ENCODE results near the gene PRKCSH. TPM values are rescaled to one million over a fixed set of nuclear protein-coding genes. Genes with fewer than 3 reads are reported as not detected.
A peak's percentile ranks its signal among the peaks of the same experiment; 100 is the strongest.
"Not testable (repeated sequence)": the region's sequence is repeated elsewhere in the genome, so short reads cannot be mapped to it uniquely, and the experiment has no call there.

Gene PRKCSH, protein sequence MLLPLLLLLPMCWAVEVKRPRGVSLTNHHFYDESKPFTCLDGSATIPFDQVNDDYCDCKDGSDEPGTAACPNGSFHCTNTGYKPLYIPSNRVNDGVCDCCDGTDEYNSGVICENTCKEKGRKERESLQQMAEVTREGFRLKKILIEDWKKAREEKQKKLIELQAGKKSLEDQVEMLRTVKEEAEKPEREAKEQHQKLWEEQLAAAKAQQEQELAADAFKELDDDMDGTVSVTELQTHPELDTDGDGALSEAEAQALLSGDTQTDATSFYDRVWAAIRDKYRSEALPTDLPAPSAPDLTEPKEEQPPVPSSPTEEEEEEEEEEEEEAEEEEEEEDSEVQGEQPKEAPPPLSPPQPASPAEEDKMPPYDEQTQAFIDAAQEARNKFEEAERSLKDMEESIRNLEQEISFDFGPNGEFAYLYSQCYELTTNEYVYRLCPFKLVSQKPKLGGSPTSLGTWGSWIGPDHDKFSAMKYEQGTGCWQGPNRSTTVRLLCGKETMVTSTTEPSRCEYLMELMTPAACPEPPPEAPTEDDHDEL
- 190 TPM for total RNA-seq

DNA sequence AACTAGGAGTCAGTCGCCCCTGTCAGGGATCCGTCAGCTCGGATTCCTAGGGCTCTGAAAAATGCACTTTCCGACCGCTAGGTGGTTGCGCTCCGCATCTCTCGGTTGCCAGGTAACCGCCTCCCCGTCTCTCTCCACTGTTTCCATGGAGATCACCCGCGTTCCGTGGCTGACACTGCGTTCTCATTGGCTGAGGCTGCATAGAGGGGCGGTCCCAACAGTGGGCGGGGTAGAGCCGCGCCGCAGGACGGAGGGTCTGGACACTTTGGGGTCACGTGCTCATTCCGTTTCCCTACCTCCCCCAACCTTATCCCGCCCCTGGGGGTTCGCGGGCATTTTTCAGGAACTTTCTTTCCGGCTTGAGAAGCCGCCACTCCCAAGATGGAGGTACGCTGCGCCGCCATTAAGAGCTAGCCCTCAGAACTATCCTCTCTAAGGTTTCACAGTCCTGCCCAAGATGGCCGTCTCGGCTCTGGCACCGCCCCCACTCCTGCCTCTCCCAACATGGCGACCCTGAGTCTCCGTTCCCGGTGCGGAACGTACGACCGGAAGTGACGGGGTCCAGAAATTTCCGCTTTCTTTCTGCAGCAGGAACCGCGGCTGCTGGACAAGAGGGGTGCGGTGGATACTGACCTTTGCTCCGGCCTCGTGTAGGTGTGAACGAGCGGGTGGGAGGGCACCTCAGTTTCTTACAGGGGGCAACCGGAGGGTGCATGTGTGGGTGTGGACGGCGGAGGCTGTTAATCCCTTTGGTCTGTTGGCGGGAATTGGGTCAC is at the start of gene PRKCSH, which contains the start of gene ODAD3:
Gene PRKCSH (plus strand): TSS at position 579 of the 776 bp plus-strand sequence. CDS start 483 bp downstream, outside the sequence.
Gene ODAD3 (minus strand): TSS at position 65 of the 776 bp plus-strand sequence. CDS start 105 bp downstream, outside the sequence.
- intact Hi-C loops (cut with DNase I) = loop anchor here (10.0 kb wide), 1 partner anchor 60 kb away; the partner anchor contains the start of gene SWSAP1
- ATAC-seq = peak; percentile 98
- DNase-seq (ENCODE audit: low spot score) = peak; percentile 99

DNA sequence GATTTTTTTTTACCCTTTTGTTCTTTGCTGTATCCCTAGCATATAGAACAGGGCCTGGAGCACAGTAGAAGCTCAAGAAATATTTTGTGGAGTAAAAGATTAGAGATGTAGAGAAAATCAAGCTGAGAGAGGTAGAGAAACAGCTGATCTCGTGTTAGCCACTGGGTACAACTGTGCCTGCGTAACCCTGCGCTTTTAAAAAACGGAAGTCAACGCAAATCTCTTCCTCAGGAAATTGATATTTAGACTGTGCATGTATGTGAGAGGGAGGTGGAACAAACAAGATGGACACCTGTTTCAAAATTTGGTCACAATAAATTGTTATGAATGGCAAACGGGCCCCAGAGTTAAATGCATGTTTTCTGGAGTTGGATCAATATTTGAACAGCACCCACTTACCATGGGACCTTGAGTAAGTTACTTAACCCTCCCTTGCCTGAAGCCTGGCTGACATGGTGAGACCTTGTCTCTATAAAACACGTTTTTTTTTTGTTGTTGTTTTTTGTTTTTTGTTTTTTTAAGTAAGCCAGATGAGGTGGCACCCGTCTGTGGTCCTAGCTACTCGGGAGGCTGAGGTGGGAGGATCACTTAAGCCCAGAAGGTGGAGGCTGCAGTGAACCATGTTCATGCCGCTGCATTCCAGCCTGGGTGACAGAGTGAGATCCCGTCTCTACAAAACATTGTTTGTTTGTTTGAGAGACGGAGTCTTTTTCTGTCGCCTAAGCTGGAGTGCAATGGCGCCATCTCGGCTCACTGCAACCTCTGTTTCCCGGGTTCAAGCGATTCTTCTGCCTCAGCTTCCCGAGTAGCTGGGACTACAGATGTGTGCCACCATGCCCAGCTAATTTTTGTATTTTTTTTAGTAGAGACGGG is 48.0 kb upstream of the PRKCSH start:
- ATAC-seq = no peak
- intact Hi-C loops (cut with DNase I) = no loop called here
- no peak for DNase-seq (ENCODE audit: low spot score)

DNA sequence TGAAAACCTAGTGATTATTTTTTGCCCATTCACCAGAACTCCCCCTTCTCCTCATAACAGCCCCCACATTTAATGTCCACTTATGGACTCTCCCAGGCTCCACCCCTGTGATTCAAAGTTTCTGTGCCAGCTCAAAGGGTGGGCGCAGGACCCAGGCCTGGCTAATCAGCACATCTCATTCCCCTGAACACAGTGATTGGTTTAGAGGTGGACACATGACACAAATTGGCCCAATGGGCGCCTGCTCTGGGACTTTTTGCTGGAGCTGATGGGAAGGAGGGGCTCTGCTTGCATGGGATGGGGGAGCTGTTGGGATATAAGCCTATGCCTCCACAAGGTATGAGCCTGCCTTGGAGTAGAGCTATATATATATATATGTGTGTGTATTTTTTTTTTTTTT is 45.1 kb upstream of the PRKCSH start:
- intact Hi-C loops (cut with DNase I) = no loop called here
- no peak for DNase-seq (ENCODE audit: low spot score)
- ATAC-seq = no peak

DNA sequence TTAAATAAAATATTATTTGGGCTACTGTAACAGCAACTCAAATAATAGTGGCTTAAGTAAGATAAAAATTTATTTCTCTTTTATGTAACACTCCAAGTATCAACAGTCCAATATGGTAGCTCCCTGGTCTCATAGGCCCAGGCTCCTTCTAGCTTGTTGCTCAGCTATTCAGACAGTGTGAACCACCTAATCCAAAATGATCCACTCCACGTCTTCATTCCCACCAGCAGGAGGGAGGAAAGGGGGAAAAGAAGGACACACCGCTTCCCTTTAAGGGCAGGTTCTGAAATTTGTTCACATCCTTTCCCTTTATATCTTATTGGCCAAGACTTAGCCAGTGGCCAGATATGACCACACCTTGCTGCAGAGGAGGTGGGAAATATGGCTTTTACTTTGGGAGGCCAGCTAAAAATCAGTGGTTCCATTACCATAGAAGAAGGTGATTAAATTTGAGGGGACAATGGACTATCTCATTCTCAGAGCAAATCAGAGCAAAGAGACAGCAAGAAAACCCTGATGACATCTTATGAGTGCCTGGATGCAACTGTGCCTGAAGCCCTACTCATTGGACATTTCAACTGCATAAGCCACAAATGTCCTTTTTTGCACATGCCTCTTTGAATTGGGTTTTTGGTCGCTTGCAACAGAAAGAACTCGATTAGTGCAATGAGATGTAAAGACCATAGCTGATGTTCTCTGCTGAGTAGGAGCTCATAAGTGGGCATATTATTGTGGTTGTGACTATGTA is 44.3 kb upstream of the PRKCSH start:
- intact Hi-C loops (cut with DNase I) = no loop called here
- DNase-seq (ENCODE audit: low spot score) = no peak
- no peak for ATAC-seq

DNA sequence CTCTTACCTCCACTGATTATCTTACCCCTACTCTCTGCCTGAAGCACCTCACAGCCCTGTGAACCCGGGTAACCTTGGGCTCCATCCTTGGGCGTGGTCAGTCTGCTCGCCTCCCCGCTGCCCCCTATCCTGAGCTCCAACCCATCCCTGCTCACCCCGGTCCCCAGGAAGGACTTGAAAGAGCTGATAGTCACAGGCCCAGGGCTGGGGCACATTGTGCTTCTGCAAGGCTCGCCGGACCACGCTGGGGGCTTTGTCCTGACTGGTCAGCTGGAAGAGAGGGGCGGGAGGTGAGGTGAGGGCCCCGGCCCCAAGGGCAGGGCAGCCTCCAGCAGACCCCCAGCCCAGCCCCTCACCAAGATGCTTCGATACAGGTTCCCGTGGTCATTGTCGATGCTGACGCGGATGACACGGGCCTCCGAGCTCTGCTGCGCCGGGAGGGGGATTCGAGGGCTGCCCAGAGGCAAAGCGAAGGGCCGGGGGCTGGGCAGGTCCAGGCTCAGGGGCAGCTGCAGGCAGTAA is 38.3 kb upstream of the PRKCSH start:
- intact Hi-C loops (cut with DNase I) = no loop called here
- DNase-seq (ENCODE audit: low spot score) (no peak), ATAC-seq (no peak)

DNA sequence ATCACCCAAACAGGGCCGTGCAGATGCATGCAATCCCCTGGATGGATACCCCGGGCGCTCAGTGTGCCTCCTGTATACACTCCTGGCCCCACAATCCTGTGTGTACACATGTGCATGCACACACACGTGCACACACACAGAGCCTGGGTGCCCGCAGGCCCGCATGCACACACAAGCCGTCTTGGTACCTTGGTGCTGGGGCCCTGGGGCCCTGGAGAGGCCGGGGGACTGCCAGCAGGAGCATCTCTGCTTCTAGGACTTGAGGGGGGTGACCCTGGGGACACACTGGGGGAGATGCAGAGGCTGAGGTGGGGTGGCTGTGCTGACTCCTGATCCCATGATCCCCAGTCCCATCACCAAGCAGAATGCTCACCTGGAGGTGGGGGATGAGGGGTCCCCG is 35.8 kb upstream of the PRKCSH start:
- intact Hi-C loops (cut with DNase I) = no loop called here
- no peak for DNase-seq (ENCODE audit: low spot score)
- ATAC-seq = no peak

DNA sequence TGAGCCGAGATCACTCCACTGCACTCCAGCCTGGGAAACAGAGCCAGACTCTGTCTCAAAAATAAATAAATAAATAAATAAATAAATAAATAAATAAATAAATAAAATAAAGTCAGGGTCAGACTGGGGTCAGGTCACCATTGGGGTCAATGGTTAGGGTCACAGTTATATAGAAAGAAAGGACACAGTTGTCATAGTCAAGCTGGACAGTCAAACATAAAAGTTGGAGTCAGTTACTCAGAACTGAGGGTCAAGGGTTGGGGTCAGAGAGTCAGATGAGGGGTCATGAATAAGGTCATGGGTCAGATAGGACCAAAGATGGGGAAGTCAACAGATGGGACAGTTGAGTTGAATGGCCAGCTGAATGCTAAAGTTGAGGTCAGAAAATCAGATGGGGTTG is 34.6 kb upstream of the PRKCSH start:
- DNase-seq (ENCODE audit: low spot score) (no peak), ATAC-seq (no peak)
- intact Hi-C loops (cut with DNase I) = no loop called here

DNA sequence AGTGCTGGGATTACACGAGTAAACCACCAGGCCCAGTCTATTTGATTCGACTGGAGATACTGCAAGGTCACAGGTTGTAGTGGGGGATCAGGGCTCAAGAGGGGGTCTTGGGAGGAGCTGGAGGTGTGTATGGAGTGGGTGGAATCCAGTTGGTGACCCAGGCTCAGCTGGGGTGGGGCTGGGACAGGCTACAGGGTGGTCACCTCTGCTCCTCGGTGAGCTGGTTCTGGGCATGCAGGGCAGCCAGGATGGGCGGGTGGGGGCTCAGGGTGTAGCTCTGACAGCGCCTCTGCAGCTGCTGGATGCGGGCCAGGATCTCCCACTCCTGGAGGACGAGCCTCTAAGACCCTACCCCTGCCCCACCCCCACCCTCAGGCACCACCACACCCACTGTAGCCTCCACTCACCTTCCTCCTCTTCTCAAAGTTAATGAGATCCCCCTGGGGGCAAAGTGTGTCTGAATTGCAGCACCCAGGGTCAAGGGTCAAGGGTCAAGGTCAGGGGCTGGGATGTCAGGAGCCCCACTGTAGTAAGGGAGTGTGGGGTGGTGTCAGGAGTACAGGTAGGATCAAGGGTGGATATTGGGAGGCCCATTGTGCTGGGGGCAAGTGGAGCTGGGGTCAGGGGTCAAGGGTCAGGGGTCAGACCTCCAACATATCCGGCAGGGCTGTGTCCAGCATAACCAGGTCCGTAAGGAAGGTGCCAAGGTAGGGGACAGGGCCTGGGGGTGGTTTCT is 33.5 kb upstream of the PRKCSH start:
- DNase-seq (ENCODE audit: low spot score) (no peak), ATAC-seq (no peak)
- intact Hi-C loops (cut with DNase I) = no loop called here

DNA sequence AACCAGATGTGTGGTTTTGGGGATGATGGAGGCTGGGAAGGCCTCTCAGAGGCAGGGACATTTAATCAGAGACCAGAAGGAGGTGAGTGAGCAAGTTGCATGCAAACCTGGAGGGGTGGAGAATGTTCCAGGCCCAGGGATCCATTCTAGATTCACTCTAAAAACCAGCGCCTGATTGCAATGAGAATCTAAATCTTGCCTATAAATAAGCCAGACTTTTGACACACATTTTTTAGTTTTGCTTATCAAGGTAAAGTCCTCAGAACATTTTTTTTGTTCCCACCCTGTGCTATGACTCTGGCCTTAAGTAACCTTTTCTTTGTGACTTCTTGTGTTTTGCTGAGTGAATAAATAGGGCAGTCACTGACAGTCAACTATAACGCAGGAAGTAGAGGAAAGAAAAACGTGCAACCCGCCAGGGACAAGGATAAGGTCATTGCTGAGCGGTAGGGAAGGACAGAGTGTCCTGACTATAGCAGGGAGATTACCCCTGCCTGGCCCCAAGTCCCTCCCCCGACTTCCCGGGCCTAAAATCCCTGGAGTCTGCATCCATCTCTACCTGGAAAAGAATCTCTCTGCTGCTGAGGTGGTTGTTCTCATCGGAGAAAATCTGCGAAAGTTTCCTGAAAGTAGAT is 30.7 kb upstream of the PRKCSH start:
- intact Hi-C loops (cut with DNase I) = no loop called here
- DNase-seq (ENCODE audit: low spot score) = no peak
- no peak for ATAC-seq

DNA sequence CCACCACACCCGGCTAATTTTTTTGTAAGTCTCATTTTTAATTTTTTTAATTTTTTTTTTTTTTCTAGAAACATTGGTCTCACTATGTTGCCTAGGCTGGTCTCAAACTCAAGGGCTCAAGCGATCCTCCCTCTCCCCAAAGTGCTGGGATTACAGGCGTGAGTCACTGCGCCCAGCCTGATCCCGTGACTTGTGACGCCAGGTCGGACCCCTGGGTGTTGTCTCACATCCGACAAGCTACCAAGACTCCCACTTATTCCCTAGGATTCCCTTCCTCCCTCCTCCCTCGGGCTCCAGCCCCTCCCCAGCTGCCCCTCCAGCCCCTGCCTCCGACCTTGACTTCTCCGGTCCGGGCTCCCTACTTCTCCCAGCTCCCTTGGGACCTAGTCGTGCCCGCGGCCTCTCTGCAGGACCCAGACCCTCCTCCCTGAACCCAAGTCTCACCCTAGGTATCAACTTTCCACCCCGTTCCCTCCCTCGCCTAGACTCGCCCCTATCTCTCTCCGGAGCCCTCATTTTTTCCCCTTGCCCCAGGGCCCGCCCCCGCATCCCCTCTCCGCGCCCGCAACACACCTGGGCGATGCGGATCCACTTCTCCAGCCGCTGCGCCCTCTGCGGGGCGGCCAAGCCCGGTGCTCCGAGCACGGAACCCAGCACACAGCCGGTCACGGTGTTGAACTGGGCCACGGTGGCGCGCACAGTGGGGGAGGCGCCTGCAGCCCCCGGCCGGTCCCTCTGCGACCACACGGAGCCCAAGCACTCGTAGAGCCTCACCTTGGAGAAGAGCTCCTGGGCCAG is 29.4 kb upstream of the PRKCSH start:
- ATAC-seq (peak; percentile 41), DNase-seq (ENCODE audit: low spot score) (no peak)
- intact Hi-C loops (cut with DNase I) = no loop called here

DNA sequence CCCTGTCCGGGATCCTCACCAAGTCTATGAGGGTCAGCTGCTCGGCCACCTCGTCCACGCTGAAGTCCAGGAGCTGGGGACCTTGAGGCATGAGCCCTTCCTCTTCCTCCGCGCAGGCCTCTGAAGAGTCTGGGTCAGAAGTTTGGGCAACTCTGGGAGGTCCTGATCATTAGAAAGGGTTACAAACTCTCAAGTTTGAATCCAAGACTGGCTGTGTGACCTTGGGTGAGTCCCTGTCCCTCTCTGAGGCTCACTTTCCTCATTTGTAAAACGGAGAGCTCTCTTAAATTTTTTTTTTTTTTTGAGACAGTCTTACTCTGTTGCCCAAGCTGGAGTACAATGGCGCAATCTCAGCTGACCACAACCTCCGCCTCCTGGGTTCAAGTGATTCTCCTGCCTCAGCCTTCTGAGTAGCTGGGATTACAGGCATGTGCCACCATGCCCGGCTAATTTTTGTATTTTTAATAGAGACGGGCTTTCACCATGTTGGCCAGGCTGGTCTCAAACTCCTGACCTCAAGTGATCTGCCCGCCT is 28.7 kb upstream of the PRKCSH start:
- DNase-seq (ENCODE audit: low spot score); intact Hi-C loops (cut with DNase I); ATAC-seq: not testable (repeated sequence)

DNA sequence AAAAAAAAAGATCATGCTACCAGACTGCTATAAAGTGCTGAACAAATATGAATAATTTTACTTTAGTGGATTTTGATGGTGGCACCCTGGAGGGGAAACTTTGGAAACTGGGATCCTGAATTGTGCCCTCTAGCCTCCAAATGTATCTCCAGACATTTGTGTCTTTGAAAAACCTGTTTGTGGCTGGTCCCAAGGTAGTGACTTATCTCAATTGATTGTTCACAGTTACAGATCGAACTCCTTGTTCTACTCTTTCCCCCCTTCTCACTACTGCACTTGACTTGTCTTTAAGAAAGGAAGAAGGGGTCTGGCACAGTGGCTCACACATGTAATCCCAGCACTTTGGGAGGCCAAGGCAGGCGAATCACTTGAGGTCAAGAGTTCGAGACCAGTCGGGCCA is 26.8 kb upstream of the PRKCSH start:
- intact Hi-C loops (cut with DNase I) = no loop called here
- no peak for ATAC-seq
- no peak for DNase-seq (ENCODE audit: low spot score)

DNA sequence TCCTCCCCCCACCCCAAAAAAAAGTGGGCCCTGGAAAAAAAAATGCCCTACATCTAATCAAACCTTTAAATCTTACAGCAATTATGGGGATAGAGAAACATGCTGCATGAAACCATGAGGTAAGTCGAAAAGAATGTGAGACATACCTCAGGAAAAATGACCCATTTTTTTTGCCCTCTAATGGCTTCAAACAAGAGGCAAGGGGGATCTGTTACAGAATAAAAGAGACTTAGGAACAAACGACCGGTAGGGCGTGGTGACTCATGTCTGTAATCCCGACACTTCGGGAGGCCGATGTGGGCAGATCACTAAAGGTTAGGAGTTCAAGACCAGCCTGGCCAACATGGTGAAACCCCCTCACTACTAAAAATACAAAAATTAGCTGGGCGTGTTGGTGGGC is 24.8 kb upstream of the PRKCSH start:
- intact Hi-C loops (cut with DNase I) = no loop called here
- no peak for ATAC-seq
- DNase-seq (ENCODE audit: low spot score) = no peak

DNA sequence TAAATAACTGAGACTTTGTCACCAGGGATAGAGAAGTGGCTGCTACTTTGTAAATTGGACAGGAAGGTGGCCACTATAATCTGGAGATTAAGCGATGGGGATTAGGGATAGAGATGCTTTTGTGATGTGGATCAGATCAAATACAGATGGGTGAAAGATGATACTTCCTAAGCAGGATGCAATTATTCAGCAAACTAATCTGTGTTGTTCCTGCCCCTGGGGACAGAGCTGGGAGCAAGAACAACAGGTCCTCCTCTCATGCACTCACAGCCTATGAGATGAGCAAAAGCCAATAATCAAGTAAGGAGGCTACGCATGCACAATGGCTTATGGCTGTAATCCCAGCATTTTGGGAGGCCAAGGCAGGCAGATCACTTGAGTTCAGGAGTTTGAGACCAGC is 20.9 kb upstream of the PRKCSH start:
- ATAC-seq (no peak), DNase-seq (ENCODE audit: low spot score) (no peak)
- intact Hi-C loops (cut with DNase I) = no loop called here

DNA sequence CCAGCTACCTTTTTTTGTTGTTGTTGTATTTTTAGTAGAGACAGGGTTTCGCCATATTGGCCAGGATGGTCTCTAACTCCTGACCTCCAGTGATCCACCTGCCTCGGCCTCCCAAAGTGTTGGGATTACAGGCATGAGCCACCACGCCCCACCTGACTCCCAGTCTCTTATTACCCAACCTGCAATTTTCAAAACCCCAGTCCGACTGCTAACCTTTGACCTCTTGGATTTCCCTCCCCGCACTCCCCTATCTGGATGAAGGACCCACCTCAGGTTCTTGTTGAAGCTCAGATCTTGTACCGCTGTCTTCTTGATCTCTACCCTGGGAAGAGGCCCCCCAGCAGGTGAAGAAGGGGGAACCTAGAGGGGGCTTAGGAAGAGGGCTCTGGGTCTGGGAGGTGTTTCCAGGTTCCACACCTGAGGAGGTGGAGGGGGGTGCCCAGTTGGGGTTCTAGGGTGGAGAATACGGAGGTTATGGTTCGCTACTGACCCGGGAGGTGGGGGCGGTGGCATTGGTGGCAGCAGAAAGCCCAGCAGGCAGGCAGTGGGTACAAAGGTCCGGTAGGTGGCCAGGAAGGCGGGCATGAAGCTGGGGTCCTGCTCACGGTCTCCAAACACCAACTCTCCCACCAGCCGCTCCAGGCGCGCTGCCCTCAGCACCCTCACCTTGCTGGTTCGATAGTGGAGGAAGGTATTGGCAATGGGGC is 18.9 kb upstream of the PRKCSH start:
- DNase-seq (ENCODE audit: low spot score) (no peak), ATAC-seq (no peak)
- intact Hi-C loops (cut with DNase I) = no loop called here
